Smooth muscle cell (in vitro differentiated cells): Measurements from ENCODE around the gene NTN1. TPM values are rescaled to one million over a fixed set of nuclear protein-coding genes. Genes with fewer than 3 reads are reported as not detected.
A peak's percentile ranks its signal among the peaks of the same experiment; 100 is the strongest.
"Not testable (repeated sequence)": the region's sequence is repeated elsewhere in the genome, so short reads cannot be mapped to it uniquely, and the experiment has no call there.

ENCODE experiments used
- DNase-seq: peaks from one replicate; lab custom pipeline; 2025; ENCODE audit not compliant: unreplicated experiment; lab: John Stamatoyannopoulos, UW
- H2AFZ ChIP-seq: fragments of 200-600 bp; sonication (generic); 2 replicates; pipeline ENCODE4 v1.6.0; 2016; ENCODE audit warnings: antibody characterized with exemption, low read depth, mild to moderate bottlenecking
- H3F3A ChIP-seq: fragments of 200-600 bp; sonication (generic); 2 replicates; pipeline ENCODE4 v1.6.0; 2017; ENCODE audit warnings: antibody characterized with exemption, low read depth
- H3K27ac ChIP-seq: fragments of 200-600 bp; sonication (generic); 2 replicates; pipeline ENCODE4 v1.5.1; 2016; ENCODE audit warnings: low read depth, mild to moderate bottlenecking
- H3K27me3 ChIP-seq: fragments of 200-600 bp; sonication (generic); 2 replicates; pipeline ENCODE4 v1.6.1; 2016; ENCODE audit warnings: low read depth, mild to moderate bottlenecking
- H3K36me3 ChIP-seq: fragments of 200-600 bp; sonication (generic); 2 replicates; pipeline ENCODE4 v1.5.1; 2016; ENCODE audit warnings: low read depth
- H3K4me1 ChIP-seq: fragments of 200-600 bp; sonication (generic); 2 replicates; pipeline ENCODE4 v1.5.1; 2016; ENCODE audit warnings: low read depth
- H3K4me2 ChIP-seq: fragments of 200-600 bp; sonication (generic); 2 replicates; pipeline ENCODE4 v1.6.0; 2016; ENCODE audit warnings: mild to moderate bottlenecking
- H3K4me3 ChIP-seq: fragments of 200-600 bp; sonication (generic); 2 replicates; pipeline ENCODE4 v1.5.1; 2016; ENCODE audit warnings: mild to moderate bottlenecking
- H3K79me2 ChIP-seq: fragments of 200-600 bp; sonication (generic); 2 replicates; pipeline ENCODE4 v1.6.0; 2016; ENCODE audit warnings: low read depth, mild to moderate bottlenecking
- H3K9ac ChIP-seq: fragments of 200-600 bp; sonication (generic); 2 replicates; pipeline ENCODE4 v1.6.0; 2016; ENCODE audit warnings: low read depth
- H3K9me3 ChIP-seq: fragments of 200-600 bp; sonication (generic); replicated peaks from 2 replicates; pipeline ENCODE4 v1.5.1; 2016; ENCODE audit warnings: low read depth
- H4K20me1 ChIP-seq: fragments of 200-600 bp; sonication (generic); 2 replicates; pipeline ENCODE4 v1.6.0; 2016; ENCODE audit warnings: low read depth
- WGBS: methylation state at CpG from one replicate; pipeline ENCODE4 v1.1.7; 2016; ENCODE audit warnings: low lambda C conversion rate; 5-methylcytosine and 5-hydroxymethylcytosine counted together
- polyA plus RNA-seq: library from polyadenylated mRNA; unstranded; fragments of >200 nt; fragmentation: Nextera tagmentation; extraction: Ambion mirVana; gene quantifications from 2 replicates; pipeline ENCODE4 v1.2.1, GENCODE V29; 2016
- total RNA-seq: library from RNA; depleted of rRNA; stranded (reverse); fragments of >200 nt; gene quantifications from 2 replicates; pipeline ENCODE4 v1.2.3, GENCODE V29; 2014
- TF ChIP-seq, protein P1 (sequence below): fragments of 200-600 bp; sonication (generic); IDR thresholded peaks from 2 replicates; pipeline ENCODE4 v1.5.1; 2017; ENCODE audit warnings: borderline replicate concordance, mild to moderate bottlenecking, antibody characterized with exemption; ENCODE audit not compliant: insufficient read depth, poor library complexity, severe bottlenecking

Gene NTN1
- total and polyA plus RNA-seq, 2 experiments from 2014 or later: 0.07 to 0.72 TPM

DNA sequence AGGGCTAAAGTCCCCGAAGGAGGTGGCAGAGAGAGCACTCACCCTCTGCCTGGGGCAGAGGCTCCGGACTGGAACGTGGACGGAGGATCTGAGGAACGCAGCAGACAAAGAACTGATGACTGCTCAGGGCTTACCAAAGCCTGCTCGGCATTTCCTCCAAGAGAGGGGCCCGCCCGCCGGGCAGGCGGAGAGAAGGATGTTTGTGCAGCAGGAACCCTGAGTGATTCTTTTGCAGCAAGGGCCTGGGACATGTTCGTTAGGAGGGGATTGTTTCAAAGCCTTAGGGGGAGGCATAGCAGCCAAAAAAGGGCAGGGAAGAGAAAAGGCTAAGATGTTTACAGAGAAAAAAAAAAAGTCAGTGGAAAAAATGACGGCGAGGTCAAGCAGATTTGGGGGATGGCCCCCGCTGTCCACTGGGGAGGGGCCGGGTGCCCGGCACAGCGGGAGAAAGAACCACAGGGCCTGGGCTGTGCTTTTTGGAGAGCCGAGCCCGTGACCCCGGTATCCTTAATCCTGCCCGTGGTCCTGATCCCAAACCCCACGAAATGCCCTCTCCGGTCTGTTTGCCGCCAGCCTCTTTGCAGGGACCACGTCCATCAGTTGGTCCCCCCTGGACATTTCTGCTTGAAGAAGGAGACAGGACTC, 129.3 kb downstream of the NTN1 start:
- 56% methylated on average over 25 of the region's 25 CpGs for WGBS
- peak overlapping the region; percentile 7 for H2AFZ ChIP-seq
- H3K79me2 ChIP-seq: no peaks in the 10 kb centered on the region
- H3K27me3 ChIP-seq: peaks cover 21% of the 10 kb centered on the region
- TF ChIP-seq, protein P1, sequence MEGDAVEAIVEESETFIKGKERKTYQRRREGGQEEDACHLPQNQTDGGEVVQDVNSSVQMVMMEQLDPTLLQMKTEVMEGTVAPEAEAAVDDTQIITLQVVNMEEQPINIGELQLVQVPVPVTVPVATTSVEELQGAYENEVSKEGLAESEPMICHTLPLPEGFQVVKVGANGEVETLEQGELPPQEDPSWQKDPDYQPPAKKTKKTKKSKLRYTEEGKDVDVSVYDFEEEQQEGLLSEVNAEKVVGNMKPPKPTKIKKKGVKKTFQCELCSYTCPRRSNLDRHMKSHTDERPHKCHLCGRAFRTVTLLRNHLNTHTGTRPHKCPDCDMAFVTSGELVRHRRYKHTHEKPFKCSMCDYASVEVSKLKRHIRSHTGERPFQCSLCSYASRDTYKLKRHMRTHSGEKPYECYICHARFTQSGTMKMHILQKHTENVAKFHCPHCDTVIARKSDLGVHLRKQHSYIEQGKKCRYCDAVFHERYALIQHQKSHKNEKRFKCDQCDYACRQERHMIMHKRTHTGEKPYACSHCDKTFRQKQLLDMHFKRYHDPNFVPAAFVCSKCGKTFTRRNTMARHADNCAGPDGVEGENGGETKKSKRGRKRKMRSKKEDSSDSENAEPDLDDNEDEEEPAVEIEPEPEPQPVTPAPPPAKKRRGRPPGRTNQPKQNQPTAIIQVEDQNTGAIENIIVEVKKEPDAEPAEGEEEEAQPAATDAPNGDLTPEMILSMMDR: no peak
- H3K9ac ChIP-seq: no peak overlapping the region
- H3F3A ChIP-seq: no peaks in the 10 kb centered on the region
- no peaks in the 10 kb centered on the region for H4K20me1 ChIP-seq
- no peak for DNase-seq
- H3K4me3 ChIP-seq: no peak overlapping the region
- H3K9me3 ChIP-seq: no peaks in the 10 kb centered on the region
- H3K27ac ChIP-seq: no peak overlapping the region
- no peaks in the 10 kb centered on the region for H3K36me3 ChIP-seq
- H3K4me2 ChIP-seq: peak overlapping the region; percentile 7
- peaks cover 14% of the 10 kb centered on the region for H3K4me1 ChIP-seq

DNA sequence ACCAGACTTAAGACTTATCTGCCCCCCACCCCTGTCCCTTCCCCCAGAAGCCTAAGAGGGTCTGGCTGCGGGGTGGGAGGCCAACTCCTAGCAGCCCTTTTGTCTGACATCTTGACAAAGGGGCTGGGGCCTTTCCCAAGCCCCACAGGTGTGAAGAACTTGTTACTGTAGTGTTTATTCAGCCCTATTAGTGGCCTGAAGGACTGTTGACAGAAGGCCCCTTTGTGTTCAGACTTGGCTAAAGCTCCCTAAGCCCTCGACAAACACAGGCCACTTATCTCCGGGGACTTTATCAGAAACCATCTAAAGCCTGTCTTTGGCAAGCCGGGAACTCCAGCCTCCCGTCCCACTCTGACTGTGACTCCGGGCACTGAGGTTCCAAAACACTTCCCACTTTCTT, 129.8 kb downstream of the NTN1 start:
- WGBS: 28% methylated on average over 6 of the region's 6 CpGs
- H3K4me1 ChIP-seq: peaks cover 14% of the 10 kb centered on the region
- no peak overlapping the region for H3K9ac ChIP-seq
- H3K4me2 ChIP-seq: no peak overlapping the region
- H4K20me1 ChIP-seq: no peaks in the 10 kb centered on the region
- no peaks in the 10 kb centered on the region for H3K36me3 ChIP-seq
- DNase-seq: no peak
- no peaks in the 10 kb centered on the region for H3K79me2 ChIP-seq
- no peaks in the 10 kb centered on the region for H3K9me3 ChIP-seq
- H3K27ac ChIP-seq: no peak overlapping the region
- TF ChIP-seq, protein P1: no peak
- peaks cover 21% of the 10 kb centered on the region for H3K27me3 ChIP-seq
- no peaks in the 10 kb centered on the region for H3F3A ChIP-seq
- H2AFZ ChIP-seq: no peak overlapping the region
- H3K4me3 ChIP-seq: no peak overlapping the region

DNA sequence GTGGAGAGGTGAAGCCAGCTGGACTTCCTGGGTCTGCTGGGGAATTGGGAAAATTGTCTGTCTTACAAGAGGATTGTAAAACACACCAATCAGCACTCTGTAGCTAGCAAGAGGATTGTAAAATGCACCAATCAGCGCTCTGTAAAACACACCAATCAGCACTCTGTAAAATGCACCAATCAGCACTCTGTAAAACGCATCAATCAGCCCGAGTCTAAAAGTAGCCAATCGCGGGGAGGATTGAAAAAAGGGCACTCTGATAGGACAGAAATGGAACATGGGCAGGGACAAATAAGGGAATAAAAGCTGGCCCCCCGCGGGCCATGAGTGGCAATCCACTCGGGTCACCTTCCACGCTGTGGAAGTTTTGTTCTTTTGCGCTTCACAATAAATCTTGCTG, 130.4 kb downstream of the NTN1 start:
- WGBS: 95% methylated on average over 10 of the region's 10 CpGs

DNA sequence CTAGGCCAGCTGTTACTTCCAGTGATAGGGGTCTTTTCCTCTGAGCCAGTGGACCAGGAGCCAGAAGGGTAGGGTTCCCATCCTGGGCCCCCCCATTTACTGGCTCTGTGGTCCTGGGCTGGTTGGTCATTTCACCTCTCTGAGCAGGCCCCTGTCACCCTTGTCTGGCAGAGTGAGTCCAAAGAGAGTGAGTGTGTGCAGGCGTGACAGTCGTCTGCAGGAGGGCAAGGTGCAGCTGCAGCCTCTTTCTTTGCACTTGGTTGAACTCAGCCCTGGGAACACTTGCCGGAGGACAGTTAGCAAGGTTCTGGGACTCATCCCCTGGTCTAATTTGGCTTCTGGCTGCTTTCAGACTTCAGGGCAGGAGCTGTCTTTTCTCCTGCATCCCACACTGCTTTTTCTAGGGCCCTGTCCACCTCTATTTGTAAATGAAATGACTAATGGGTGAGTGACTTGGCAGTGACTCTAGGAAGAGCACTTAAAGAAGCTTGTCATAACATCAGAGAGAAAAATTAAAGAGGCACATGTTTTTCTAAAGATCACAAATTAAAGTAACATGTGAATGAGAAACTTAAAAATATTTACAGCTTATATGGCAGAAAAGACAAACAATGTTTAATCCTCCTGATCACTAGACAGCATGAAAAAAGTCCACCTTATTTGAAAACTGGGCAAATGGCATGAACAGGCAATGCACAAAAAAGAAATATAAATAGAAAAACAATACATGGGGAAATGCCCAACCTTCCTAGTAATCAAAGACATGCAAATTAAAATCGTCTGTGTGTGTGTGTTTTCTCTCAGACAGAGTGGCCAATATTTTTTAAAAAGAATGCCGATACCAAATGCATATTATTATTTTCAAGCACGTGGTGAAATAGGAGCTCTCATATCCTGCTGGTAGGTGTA, 137.5 kb downstream of the NTN1 start:
- no peak for DNase-seq
- H4K20me1 ChIP-seq: no peaks in the 10 kb centered on the region
- WGBS: 82% methylated on average over 6 of the region's 6 CpGs

More for the DNA sequence above, 130.4 kb downstream of the NTN1 start:
- H3K27ac ChIP-seq, H3K4me2 ChIP-seq, DNase-seq, H3K36me3 ChIP-seq, H2AFZ ChIP-seq, H3K9ac ChIP-seq, H3K4me3 ChIP-seq, H3K9me3 ChIP-seq, H3K79me2 ChIP-seq, H4K20me1 ChIP-seq, H3F3A ChIP-seq: not testable (repeated sequence)
- Histone ChIP-seq H3K4me1 (peaks cover 14% of the 10 kb centered on the region), H3K27me3 (peaks cover 21% of the 10 kb centered on the region)

More for the DNA sequence above, 137.5 kb downstream of the NTN1 start:
- no peak overlapping the region for H2AFZ ChIP-seq
- H3K4me2 ChIP-seq: no peak overlapping the region
- TF ChIP-seq, protein P1: no peak
- H3K27me3 ChIP-seq: peaks cover 5% of the 10 kb centered on the region
- no peaks in the 10 kb centered on the region for H3K4me1 ChIP-seq
- H3K4me3 ChIP-seq: no peak overlapping the region
- H3K9me3 ChIP-seq: no peaks in the 10 kb centered on the region
- no peaks in the 10 kb centered on the region for H3F3A ChIP-seq
- H3K79me2 ChIP-seq: no peaks in the 10 kb centered on the region
- H3K27ac ChIP-seq: no peak overlapping the region
- H3K9ac ChIP-seq: no peak overlapping the region
- H3K36me3 ChIP-seq: no peaks in the 10 kb centered on the region
